HG03460 (cell line): ENCODE results near the gene CPPED1.
"Not testable (repeated sequence)": the region's sequence is repeated elsewhere in the genome, so short reads cannot be mapped to it uniquely, and the experiment has no call there.

Experiments
- ATAC-seq: cut with Tn5 transposase; IDR thresholded peaks from one replicate; pipeline ENCODE4 v1.9.1; 2021; ENCODE audit not compliant: unreplicated experiment

The CPPED1 gene

GRCh38 chr16:12803203-12804093 lies at the start of gene CPPED1:
Gene CPPED1 (minus strand): TSS chr16:12803887. CDS start chr16:12803776, 111 bp downstream.
- ATAC-seq: peak; percentile 84

- ATAC-seq: no peak
Measured at GRCh38 chr16:12850186-12850585, 46.5 kb upstream of the CPPED1 start.

- ATAC-seq: no peak
Measured at GRCh38 chr16:12846592-12846991, 42.9 kb upstream of the CPPED1 start.

- ATAC-seq: no peak
Measured at GRCh38 chr16:12845282-12845681, 41.6 kb upstream of the CPPED1 start.

- no peak for ATAC-seq
Measured at GRCh38 chr16:12837756-12838155, 34.1 kb upstream of the CPPED1 start.

GRCh38 chr16:12837291-12837690 lies 33.6 kb upstream of the CPPED1 start:
- no peak for ATAC-seq

- no peak for ATAC-seq
Measured at GRCh38 chr16:12833926-12834325, 30.2 kb upstream of the CPPED1 start.

- ATAC-seq: no peak
Measured at GRCh38 chr16:12829096-12829888, 25.6 kb upstream of the CPPED1 start.

- no peak for ATAC-seq
Measured at GRCh38 chr16:12828206-12828605, 24.5 kb upstream of the CPPED1 start.

GRCh38 chr16:12826559-12826958 lies 22.9 kb upstream of the CPPED1 start:
- no peak for ATAC-seq

- no peak for ATAC-seq
Measured at GRCh38 chr16:12819126-12820117, 15.7 kb upstream of the CPPED1 start.

- ATAC-seq: no peak
Measured at GRCh38 chr16:12818326-12818725, 14.6 kb upstream of the CPPED1 start.

GRCh38 chr16:12816791-12817214 lies 13.1 kb upstream of the CPPED1 start:
- ATAC-seq: not testable (repeated sequence)

GRCh38 chr16:12815361-12815760 lies 11.7 kb upstream of the CPPED1 start:
- no peak for ATAC-seq

GRCh38 chr16:12813734-12814133 lies 10.0 kb upstream of the CPPED1 start:
- not testable (repeated sequence) for ATAC-seq

GRCh38 chr16:12813321-12813720 lies 9.6 kb upstream of the CPPED1 start:
- not testable (repeated sequence) for ATAC-seq

- no peak for ATAC-seq
Measured at GRCh38 chr16:12811441-12812383, 8.0 kb upstream of the CPPED1 start.

GRCh38 chr16:12805066-12805465 lies 1.4 kb upstream of the CPPED1 start:
- ATAC-seq: no peak

- no peak for ATAC-seq
Measured at GRCh38 chr16:12804395-12804794, 708 bp upstream of the CPPED1 start.

GRCh38 chr16:12802661-12803060 lies 1.0 kb downstream of the CPPED1 start:
- ATAC-seq: no peak
